ENCODE measurements around the gene SLC12A8. TPM values are rescaled to one million over a fixed set of nuclear protein-coding genes. Genes with fewer than 3 reads are reported as not detected.
A peak's percentile ranks its signal among the peaks of the same experiment; 100 is the strongest.

Gene SLC12A8
- total RNA-seq, 1 donor from 2014 or later: 0.58 TPM

- CTCF ChIA-PET: interaction anchor here (1.3 to 2.2 kb wide), 2 partner anchors 42 to 126 kb away, joined by 4 to 8 read pairs; no protein-coding TSS in a partner anchor
- Mint-ChIP-seq H3K9me3 (peaks cover 6% of the 10 kb centered on the region), H3K4me1 (peaks cover 32% of the 10 kb centered on the region), H3K4me3 (peak overlapping the region; percentile 26), H3K27me3 (no peaks in the 10 kb centered on the region), H3K27ac (no peak overlapping the region), H3K36me3 (ENCODE audit: low read depth) (no peaks in the 10 kb centered on the region)
- intact Hi-C loops (cut with micrococcal nuclease): loop anchor here (1.0 to 2.0 kb wide), 2 partner anchors 19 to 69 kb away; no protein-coding TSS in a partner anchor
- ATAC-seq (ENCODE audit: low read depth) (peak; percentile 23), DNase-seq (no peak)
- POLR2A ChIA-PET: interaction anchor here (1.1 to 2.0 kb wide), 2 partner anchors 11 to 21 kb away, joined by 3 to 7 read pairs; no protein-coding TSS in a partner anchor
- TF ChIP-seq, protein P1, sequence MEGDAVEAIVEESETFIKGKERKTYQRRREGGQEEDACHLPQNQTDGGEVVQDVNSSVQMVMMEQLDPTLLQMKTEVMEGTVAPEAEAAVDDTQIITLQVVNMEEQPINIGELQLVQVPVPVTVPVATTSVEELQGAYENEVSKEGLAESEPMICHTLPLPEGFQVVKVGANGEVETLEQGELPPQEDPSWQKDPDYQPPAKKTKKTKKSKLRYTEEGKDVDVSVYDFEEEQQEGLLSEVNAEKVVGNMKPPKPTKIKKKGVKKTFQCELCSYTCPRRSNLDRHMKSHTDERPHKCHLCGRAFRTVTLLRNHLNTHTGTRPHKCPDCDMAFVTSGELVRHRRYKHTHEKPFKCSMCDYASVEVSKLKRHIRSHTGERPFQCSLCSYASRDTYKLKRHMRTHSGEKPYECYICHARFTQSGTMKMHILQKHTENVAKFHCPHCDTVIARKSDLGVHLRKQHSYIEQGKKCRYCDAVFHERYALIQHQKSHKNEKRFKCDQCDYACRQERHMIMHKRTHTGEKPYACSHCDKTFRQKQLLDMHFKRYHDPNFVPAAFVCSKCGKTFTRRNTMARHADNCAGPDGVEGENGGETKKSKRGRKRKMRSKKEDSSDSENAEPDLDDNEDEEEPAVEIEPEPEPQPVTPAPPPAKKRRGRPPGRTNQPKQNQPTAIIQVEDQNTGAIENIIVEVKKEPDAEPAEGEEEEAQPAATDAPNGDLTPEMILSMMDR (IDR thresholded peaks at IDR 0.05): no peak
These were observed 91.1 kb downstream of the SLC12A8 start for GRCh38 chr3:125121246-125122010.

GRCh38 chr3:125120379-125121122, 92.0 kb downstream of the SLC12A8 start:
- H3K4me3 Mint-ChIP-seq: peak overlapping the region; percentile 74
- intact Hi-C loops (cut with micrococcal nuclease): loop anchor here (1.0 to 2.0 kb wide), 2 partner anchors 20 to 68 kb away; no protein-coding TSS in a partner anchor
- TF ChIP-seq, protein P1 (IDR thresholded peaks at IDR 0.05): no peak
- H3K4me1 Mint-ChIP-seq: peaks cover 32% of the 10 kb centered on the region
- DNase-seq: no peak
- ChIA-PET POLR2A (interaction anchor here (0.5 to 2.0 kb wide), 6 partner anchors 9 to 1630 kb away, joined by 3 to 7 read pairs (median 5); no protein-coding TSS in a partner anchor), CTCF (interaction anchor here (1.3 to 2.2 kb wide), 2 partner anchors 43 to 125 kb away, joined by 4 to 8 read pairs; no protein-coding TSS in a partner anchor)
- peaks cover 6% of the 10 kb centered on the region for H3K9me3 Mint-ChIP-seq
- ATAC-seq (ENCODE audit: low read depth): peak; percentile 34
- H3K27ac Mint-ChIP-seq: no peak overlapping the region
- H3K27me3 Mint-ChIP-seq: no peaks in the 10 kb centered on the region
- no peaks in the 10 kb centered on the region for H3K36me3 Mint-ChIP-seq (ENCODE audit: low read depth)

DNA sequence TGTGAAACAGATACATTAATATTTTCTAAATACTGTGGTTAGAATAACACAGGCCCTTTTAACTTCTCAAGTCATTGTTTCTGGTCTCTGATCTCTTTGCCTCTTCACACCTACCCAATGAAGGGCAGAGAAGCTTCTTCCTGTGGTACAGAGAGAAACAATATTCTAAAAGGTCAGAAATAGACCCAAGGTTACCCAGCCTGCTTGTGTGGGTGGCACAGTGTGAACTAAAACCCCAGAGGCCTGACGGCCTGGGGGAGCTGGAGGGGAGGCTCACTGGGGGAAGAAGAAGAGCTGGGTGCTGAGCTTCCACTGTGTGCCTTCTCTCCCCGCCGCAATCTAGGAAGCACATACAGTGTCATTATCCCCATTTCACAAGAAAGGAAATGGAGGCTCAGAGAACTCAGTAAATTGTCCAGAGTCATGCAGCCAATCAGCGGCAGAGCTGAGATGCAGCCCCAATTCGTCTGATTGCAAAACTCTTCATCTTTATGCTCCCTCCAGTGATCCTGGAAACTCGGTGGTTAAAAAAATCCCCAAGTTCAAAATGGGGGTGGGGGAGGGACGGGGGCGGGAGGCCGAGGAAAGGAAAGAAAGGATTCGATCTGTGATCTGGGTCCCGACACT, 92.7 kb downstream of the SLC12A8 start:
- no peaks in the 10 kb centered on the region for H3K36me3 Mint-ChIP-seq (ENCODE audit: low read depth)
- TF ChIP-seq, protein P1 (IDR thresholded peaks at IDR 0.05): no peak
- CTCF ChIA-PET: interaction anchor here (1.3 to 2.2 kb wide), 2 partner anchors 43 to 125 kb away, joined by 4 to 8 read pairs; no protein-coding TSS in a partner anchor
- POLR2A ChIA-PET: interaction anchor here (0.5 to 2.0 kb wide), 6 partner anchors 9 to 1941 kb away, joined by 3 to 7 read pairs (median 5); no protein-coding TSS in a partner anchor
- peaks cover 6% of the 10 kb centered on the region for H3K9me3 Mint-ChIP-seq
- intact Hi-C loops (cut with micrococcal nuclease): loop anchor here (1.0 to 2.0 kb wide), 2 partner anchors 12 to 21 kb away; no protein-coding TSS in a partner anchor
- peak overlapping the region; percentile 62 for H3K27ac Mint-ChIP-seq
- DNase-seq (no peak), ATAC-seq (ENCODE audit: low read depth) (peak; percentile 84)
- no peaks in the 10 kb centered on the region for H3K27me3 Mint-ChIP-seq
- H3K4me1 Mint-ChIP-seq: peaks cover 32% of the 10 kb centered on the region
- peak overlapping the region; percentile 74 for H3K4me3 Mint-ChIP-seq

DNA sequence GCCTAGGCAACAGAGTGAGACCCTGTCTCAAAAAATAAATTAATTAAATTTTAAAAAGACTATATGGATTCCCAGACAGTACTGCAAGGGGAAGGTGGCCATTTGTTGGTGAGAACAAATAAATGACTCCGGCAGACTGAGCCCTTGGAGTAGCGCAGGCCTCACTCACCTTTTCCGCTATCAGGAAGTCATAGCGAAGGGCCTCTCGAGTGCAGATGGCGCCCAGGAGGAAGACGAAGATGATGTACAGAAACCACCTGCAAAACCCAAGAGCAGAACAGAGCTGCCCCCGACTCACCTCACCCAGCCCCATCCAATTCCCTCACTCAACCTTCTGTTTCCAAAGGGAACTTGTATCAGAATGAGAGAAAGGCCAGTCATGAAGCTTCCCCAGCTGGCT, 93.9 kb downstream of the SLC12A8 start:
- TF ChIP-seq, protein P1 (IDR thresholded peaks at IDR 0.05): no peak
- Mint-ChIP-seq H3K27ac (no peak overlapping the region), H3K9me3 (peaks cover 2% of the 10 kb centered on the region), H3K4me3 (no peak overlapping the region), H3K4me1 (peaks cover 32% of the 10 kb centered on the region), H3K27me3 (no peaks in the 10 kb centered on the region), H3K36me3 (ENCODE audit: low read depth) (no peaks in the 10 kb centered on the region)
- ATAC-seq (ENCODE audit: low read depth): no peak
- DNase-seq: no peak
- intact Hi-C loops (cut with micrococcal nuclease): no loop called here
- POLR2A ChIA-PET: no interaction called here
- CTCF ChIA-PET: no interaction called here
